Upper lobe of left lung (tissue), 6 donors: Measurements from ENCODE around the gene ULK3. TPM values are rescaled to one million over a fixed set of nuclear protein-coding genes. Genes with fewer than 3 reads are reported as not detected.

Experiments
- ATAC-seq, 2 donors: fragments of 200-7000 bp; cut with Tn5 transposase; one replicate each; pipeline ENCODE4 v1.9.1; 2022; ENCODE audit warnings: mild to moderate bottlenecking in 2 of 2, moderate library complexity in 2 of 2; ENCODE audit not compliant: low FRiP score in 2 of 2
- DNase-seq, 2 donors: peaks; one replicate each; pipeline ENCODE4 v3.0.0-alpha.2; 2019 to 2020
- H3K27ac ChIP-seq, 4 donors: fragments of 200-600 bp; sonication (generic); one replicate each; pipeline ENCODE4 v1.5.1; 2016 to 2019
- H3K27me3 ChIP-seq, 4 donors: fragments of 200-600 bp; sonication (generic); one replicate each; pipeline ENCODE4 v1.5.1; 2017 to 2019
- H3K36me3 ChIP-seq, 4 donors: fragments of 200-600 bp; sonication (generic); one replicate each; pipeline ENCODE4 v1.5.1; 2016 to 2019
- H3K4me1 ChIP-seq, 4 donors: fragments of 200-600 bp; sonication (generic); one replicate each; pipeline ENCODE4 v1.5.1; 2018 to 2019
- H3K4me3 ChIP-seq, 4 donors: fragments of 200-600 bp; sonication (generic); one replicate each; pipeline ENCODE4 v1.5.1; 2017 to 2019; ENCODE audit warnings: mild to moderate bottlenecking in 2 of 4, moderate library complexity in 1 of 4
- H3K9me3 ChIP-seq, 4 donors: fragments of 200-600 bp; sonication (generic); one replicate each; pipeline ENCODE4 v1.5.1; 2018 to 2019
- EP300 ChIP-seq, 4 donors: sonication (generic); formaldehyde crosslinking; IDR thresholded peaks; one replicate each; pipeline ENCODE4 v1.5.1; 2017; ENCODE audit warnings: antibody characterized with exemption in 4 of 4, control low read depth in 2 of 4
- POLR2A ChIP-seq, 4 donors: fragments of 450-650 bp; IDR thresholded peaks; one replicate each; pipeline ENCODE4 v1.5.1; 2016 to 2017; ENCODE audit warnings: antibody characterized with exemption in 4 of 4, mild to moderate bottlenecking in 2 of 4
- POLR2AphosphoS5 ChIP-seq, 2 donors: sonication (generic); formaldehyde crosslinking; IDR thresholded peaks; one replicate each; pipeline ENCODE4 v1.5.1; 2017; ENCODE audit warnings: antibody characterized with exemption in 2 of 2
- WGBS, 2 donors: methylation state at CpG; one replicate each; pipeline ENCODE4 v1.1.5; 2017 to 2018; 5-methylcytosine and 5-hydroxymethylcytosine counted together
- total RNA-seq, 6 donors: library from RNA; depleted of rRNA in 4 of 6; stranded (reverse); fragments of >200 nt in 4 of 6; gene quantifications; one replicate each; pipeline versions ENCODE4 v1.1.0 to v1.2.1, GENCODE V29; 2016 to 2021
- TF ChIP-seq, protein P1 (sequence below), 6 experiments: fragments of 450-650 bp in 4 of 6; fragments of 200-600 bp in 2 of 6; sonication (generic) in 2 of 6; IDR thresholded peaks; one replicate each; pipeline ENCODE4 v1.5.1; 2016 to 2019; ENCODE audit warnings: antibody characterized with exemption in 6 of 6
- donor health status: DM: no; HTN: no; CAD: no; lungs with moderate emphysema.
- donor health status: DM: no; HTN: yes; CAD: no; lungs with severe emphysema.

ULK3 gene
- total RNA-seq, 6 donors from 2014 or later, result 40.6 to 158 (median 65.0) TPM

DNA sequence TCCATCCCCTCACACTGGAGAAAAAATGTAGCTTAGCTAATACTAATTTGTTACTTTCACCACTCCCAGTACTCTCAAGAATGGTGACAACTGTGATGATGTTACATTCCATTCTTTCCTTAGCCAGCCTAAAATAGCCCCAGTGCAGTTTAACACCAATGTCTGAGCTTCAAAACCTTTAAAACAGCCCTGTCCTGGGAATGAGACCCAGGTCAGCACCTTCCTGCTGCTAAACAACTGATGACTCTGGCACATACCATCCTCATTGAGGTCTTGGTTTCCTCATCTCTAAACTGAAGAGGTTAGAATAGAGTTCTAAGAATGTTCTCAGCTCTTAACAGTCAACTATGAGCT lies 26.4 kb upstream of the ULK3 start:
- DNase-seq, result no peak
- peak in 1 of 2 donors; percentile 20 for ATAC-seq
- Histone ChIP-seq H3K27me3 (no peaks in the 10 kb centered on the region), H3K4me1 (peaks cover 63 to 88% (median 78%) of the 10 kb centered on the region in 4 donors), H3K9me3 (no peaks in the 10 kb centered on the region), H3K4me3 (peak overlapping the region in 1 of 4 donors; percentile 4), H3K27ac (peak overlapping the region; percentile 79 to 96 (median 86)), H3K36me3 (peaks cover 0 to 4% (median 0%) of the 10 kb centered on the region in 4 donors)
- no peak for TF ChIP-seq POLR2A (IDR thresholded peaks at IDR 0.05)
- no peak for TF ChIP-seq EP300 (IDR thresholded peaks at IDR 0.05)
- TF ChIP-seq, protein P1, sequence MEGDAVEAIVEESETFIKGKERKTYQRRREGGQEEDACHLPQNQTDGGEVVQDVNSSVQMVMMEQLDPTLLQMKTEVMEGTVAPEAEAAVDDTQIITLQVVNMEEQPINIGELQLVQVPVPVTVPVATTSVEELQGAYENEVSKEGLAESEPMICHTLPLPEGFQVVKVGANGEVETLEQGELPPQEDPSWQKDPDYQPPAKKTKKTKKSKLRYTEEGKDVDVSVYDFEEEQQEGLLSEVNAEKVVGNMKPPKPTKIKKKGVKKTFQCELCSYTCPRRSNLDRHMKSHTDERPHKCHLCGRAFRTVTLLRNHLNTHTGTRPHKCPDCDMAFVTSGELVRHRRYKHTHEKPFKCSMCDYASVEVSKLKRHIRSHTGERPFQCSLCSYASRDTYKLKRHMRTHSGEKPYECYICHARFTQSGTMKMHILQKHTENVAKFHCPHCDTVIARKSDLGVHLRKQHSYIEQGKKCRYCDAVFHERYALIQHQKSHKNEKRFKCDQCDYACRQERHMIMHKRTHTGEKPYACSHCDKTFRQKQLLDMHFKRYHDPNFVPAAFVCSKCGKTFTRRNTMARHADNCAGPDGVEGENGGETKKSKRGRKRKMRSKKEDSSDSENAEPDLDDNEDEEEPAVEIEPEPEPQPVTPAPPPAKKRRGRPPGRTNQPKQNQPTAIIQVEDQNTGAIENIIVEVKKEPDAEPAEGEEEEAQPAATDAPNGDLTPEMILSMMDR (IDR thresholded peaks at IDR 0.05), result no peak
- peak in 1 of 2 donors; percentile 22 for TF ChIP-seq POLR2AphosphoS5 (IDR thresholded peaks at IDR 0.05)

DNA sequence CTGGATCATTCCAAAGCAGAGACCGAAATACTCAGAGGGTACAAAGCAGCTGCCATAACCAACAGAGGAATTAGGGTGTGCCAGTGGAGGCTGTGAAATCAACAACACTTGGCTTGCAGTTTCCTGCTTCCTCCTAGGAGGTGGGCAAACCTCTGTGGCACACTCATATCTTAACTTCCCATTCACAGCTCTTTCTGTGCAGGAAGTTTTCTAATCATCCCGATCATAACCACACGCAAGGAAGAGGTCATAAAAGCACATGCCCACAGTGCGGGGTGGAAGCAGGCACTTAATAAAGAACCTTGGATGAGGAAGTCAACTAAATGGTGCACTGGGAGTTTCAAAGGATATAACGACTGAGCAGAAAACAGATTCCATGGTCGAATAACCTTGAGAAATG lies 25.1 kb upstream of the ULK3 start:
- DNase-seq, result peak in 1 of 2 donors; percentile 67
- Histone ChIP-seq H3K27me3 (no peaks in the 10 kb centered on the region), H3K36me3 (peaks cover 0 to 4% (median 0%) of the 10 kb centered on the region in 4 donors), H3K27ac (peak overlapping the region; percentile 79 to 96 (median 86)), H3K4me3 (no peak overlapping the region), H3K9me3 (no peaks in the 10 kb centered on the region), H3K4me1 (peaks cover 57 to 94% (median 76%) of the 10 kb centered on the region in 4 donors)
- ATAC-seq, result peak; percentile 31 to 44
- no peak for TF ChIP-seq EP300 (IDR thresholded peaks at IDR 0.05)
- peak in 1 of 2 donors; percentile 35 for TF ChIP-seq POLR2AphosphoS5 (IDR thresholded peaks at IDR 0.05)
- TF ChIP-seq POLR2A (IDR thresholded peaks at IDR 0.05), result peak in 1 of 4 donors; percentile 21
- TF ChIP-seq, protein P1 (IDR thresholded peaks at IDR 0.05), result no peak
- WGBS, 2 donors, result 30 to 36% methylated on average over 6 of the region's 6 CpGs

DNA sequence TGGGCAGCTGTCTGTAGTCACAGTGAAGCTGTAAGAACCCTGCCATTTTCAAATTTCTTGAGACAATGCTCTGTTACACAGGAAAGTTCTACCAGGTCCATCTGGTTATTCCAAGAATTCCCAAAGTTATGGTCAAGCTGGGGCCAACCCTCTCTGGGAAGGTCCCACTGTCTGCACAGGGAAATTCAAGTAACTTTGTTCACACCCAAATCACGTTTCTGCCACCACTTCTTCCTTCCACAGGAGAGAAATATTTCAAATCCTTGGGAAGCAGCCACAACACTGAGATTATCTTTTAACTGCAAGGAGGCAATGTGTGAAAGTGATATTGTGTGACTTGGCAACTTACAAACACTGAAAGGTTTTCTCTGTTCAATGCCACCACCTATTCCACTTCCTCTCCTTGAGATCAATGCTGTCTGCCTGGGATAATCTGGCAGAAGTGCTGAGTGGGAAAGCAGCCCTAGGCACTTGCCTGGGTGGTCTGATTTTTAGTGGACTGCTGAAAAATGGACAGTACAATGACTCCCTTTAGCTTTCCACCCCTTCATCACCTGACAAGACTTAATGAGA lies 24.6 kb upstream of the ULK3 start:
- Histone ChIP-seq H3K9me3 (no peaks in the 10 kb centered on the region), H3K4me1 (peaks cover 57 to 93% (median 75%) of the 10 kb centered on the region in 4 donors), H3K4me3 (no peak overlapping the region), H3K36me3 (peaks cover 0 to 4% (median 0%) of the 10 kb centered on the region in 4 donors), H3K27ac (peak overlapping the region; percentile 79 to 96 (median 86)), H3K27me3 (no peaks in the 10 kb centered on the region)
- DNase-seq (no peak), ATAC-seq (no peak)
- WGBS, 2 donors, result 11 to 14% methylated on average over 1 of the region's 1 CpG
- TF ChIP-seq POLR2A (IDR thresholded peaks at IDR 0.05) (no peak), EP300 (IDR thresholded peaks at IDR 0.05) (no peak), POLR2AphosphoS5 (IDR thresholded peaks at IDR 0.05) (no peak)
- TF ChIP-seq, protein P1 (IDR thresholded peaks at IDR 0.05), result no peak

DNA sequence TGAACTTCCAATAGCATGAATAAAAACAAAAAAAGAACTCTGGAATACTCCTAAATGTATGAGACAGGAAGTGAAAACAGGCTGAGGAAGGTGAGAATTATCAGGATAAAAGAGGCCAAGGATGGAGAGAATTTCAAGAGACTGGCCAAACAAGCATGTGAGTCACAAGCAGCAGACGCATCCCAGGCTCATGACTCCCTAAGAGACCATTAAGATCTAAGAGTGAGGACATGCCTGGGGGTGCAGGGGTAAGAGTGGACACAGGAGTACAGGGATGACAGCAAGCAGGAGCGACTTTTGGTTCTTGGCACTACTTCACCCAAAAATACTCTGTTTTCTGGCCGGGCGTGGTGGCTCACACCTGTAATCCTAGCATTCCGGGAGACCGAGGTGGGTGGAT lies 23.1 kb upstream of the ULK3 start:
- WGBS, 2 donors, result 80 to 83% methylated on average over 5 to 6 of the region's 6 CpGs
- no peaks in the 10 kb centered on the region for H3K27me3 ChIP-seq
- no peak overlapping the region for H3K4me3 ChIP-seq
- TF ChIP-seq EP300 (IDR thresholded peaks at IDR 0.05), result no peak
- TF ChIP-seq POLR2A (IDR thresholded peaks at IDR 0.05), result no peak
- TF ChIP-seq, protein P1 (IDR thresholded peaks at IDR 0.05), result no peak
- no peak for TF ChIP-seq POLR2AphosphoS5 (IDR thresholded peaks at IDR 0.05)
- peak in 1 of 2 donors; percentile 51 for DNase-seq
- H3K4me1 ChIP-seq, result peaks cover 45 to 78% (median 60%) of the 10 kb centered on the region in 4 donors
- H3K27ac ChIP-seq, result peak overlapping the region in 3 of 4 donors; percentile 31 to 68 (median 35)
- peaks cover 0 to 4% (median 0%) of the 10 kb centered on the region in 4 donors for H3K36me3 ChIP-seq
- ATAC-seq, result peak in 1 of 2 donors; percentile 18
- no peaks in the 10 kb centered on the region for H3K9me3 ChIP-seq

DNA sequence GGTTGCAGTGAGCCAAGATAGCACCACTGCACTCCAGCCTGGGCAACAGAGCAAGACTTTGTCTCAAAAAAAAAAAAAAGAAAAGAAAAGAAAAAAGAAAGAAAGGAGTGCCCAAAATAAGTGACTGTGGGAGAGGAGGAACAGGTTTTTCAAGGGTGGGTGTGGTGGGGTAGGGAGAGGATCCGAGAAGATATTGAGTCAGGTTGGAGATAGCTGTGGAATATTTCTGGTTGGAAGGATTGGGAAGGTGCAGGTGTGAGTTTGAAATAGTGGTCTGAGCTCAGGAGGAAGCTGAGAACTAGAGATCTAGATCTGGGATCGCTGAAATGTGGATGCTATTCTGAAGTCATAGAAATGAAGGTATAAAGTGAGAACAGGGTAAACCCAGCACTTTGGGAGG lies 22.4 kb upstream of the ULK3 start:
- H3K9me3 ChIP-seq, result no peaks in the 10 kb centered on the region
- WGBS, 2 donors, result 73 to 77% methylated on average over 2 of the region's 2 CpGs
- H3K36me3 ChIP-seq, result peaks cover 0 to 4% (median 0%) of the 10 kb centered on the region in 4 donors
- peaks cover 37 to 71% (median 52%) of the 10 kb centered on the region in 4 donors for H3K4me1 ChIP-seq
- no peaks in the 10 kb centered on the region for H3K27me3 ChIP-seq
- ATAC-seq (no peak), DNase-seq (no peak)
- no peak overlapping the region for H3K4me3 ChIP-seq
- TF ChIP-seq EP300 (IDR thresholded peaks at IDR 0.05), result no peak
- peak overlapping the region in 1 of 4 donors; percentile 16 for H3K27ac ChIP-seq
